Heart left ventricle (tissue), 13 donors: Measurements from ENCODE around the gene SCAANT1.
A peak's percentile ranks its signal among the peaks of the same experiment; 100 is the strongest.

Experiments
- POLR2A ChIP-seq, 2 donors: fragments of 450-650 bp; IDR thresholded peaks; one replicate each; pipeline ENCODE4 v1.6.1; 2017; ENCODE audit warnings: antibody characterized with exemption in 2 of 2, mild to moderate bottlenecking in 2 of 2, moderate library complexity in 2 of 2
- TF ChIP-seq, protein P1 (sequence below), 12 donors: fragments of 200-600 bp; sonication (generic) in 4 of 12; IDR thresholded peaks; one replicate each; pipeline versions ENCODE4 v1.5.0 to v1.8.0; 2018 to 2022; ENCODE audit warnings: antibody characterized with exemption in 12 of 12, mild to moderate bottlenecking in 5 of 12
- donor health status: ischemic (EF 13 %, LVEDD 7.1; RV severe dilation, severe dysfunction).
- donor health status: DM: no; HTN: yes; CAD: no.
- donor health status: DM: no; HTN: no; CAD: no.
- donor health status: ischemic (EF 25% LVEDD 6.9; RV normal size, moderate dysfunction).
- donor health status: ischemic (EF 25% LVEDD 5.7; RV mildly dilated, moderate dysfunction).
- donor health status: ischemic (EF 35%, LVEDD 5.7; RV mildly dilated, moderate dysfunction).
- donor health status: nonischemic (EF 11% LVEDD 7.7; RV severe dilation, severe dysfunction).
- donor health status: DM: yes; HTN: yes; CAD: no.
- donor health status: PGD.
- donor health status: ischemic (EF 29% LVEDD 5.4; RV normal size, mild dysfunction).
- donor health status: nonischemic (EF 23%, LVEDD 6.1; RV moderate dilation, normal function).

GRCh38 chr3:63911873-63912767, at the start of gene SCAANT1:
- peak in 1 of 2 donors; percentile 68 for TF ChIP-seq POLR2A (IDR thresholded peaks at IDR 0.05)
- TF ChIP-seq, protein P1, sequence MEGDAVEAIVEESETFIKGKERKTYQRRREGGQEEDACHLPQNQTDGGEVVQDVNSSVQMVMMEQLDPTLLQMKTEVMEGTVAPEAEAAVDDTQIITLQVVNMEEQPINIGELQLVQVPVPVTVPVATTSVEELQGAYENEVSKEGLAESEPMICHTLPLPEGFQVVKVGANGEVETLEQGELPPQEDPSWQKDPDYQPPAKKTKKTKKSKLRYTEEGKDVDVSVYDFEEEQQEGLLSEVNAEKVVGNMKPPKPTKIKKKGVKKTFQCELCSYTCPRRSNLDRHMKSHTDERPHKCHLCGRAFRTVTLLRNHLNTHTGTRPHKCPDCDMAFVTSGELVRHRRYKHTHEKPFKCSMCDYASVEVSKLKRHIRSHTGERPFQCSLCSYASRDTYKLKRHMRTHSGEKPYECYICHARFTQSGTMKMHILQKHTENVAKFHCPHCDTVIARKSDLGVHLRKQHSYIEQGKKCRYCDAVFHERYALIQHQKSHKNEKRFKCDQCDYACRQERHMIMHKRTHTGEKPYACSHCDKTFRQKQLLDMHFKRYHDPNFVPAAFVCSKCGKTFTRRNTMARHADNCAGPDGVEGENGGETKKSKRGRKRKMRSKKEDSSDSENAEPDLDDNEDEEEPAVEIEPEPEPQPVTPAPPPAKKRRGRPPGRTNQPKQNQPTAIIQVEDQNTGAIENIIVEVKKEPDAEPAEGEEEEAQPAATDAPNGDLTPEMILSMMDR (IDR thresholded peaks at IDR 0.05) = peak in 6 of 12 donors; percentile 6 to 27 (median 16)
